Fibroblast of villous mesenchyme (primary cell): ENCODE results near the gene LRP6. TPM values are rescaled to one million over a fixed set of nuclear protein-coding genes. Genes with fewer than 3 reads are reported as not detected.
A peak's percentile ranks its signal among the peaks of the same experiment; 100 is the strongest.

Experiments
- DNase-seq: peaks from one replicate; pipeline ENCODE4 v3.0.0-alpha.2; 2010; ENCODE audit warnings: low read depth
- H3K4me3 ChIP-seq: 2 replicates; pipeline ENCODE4 v1.5.1; 2011; ENCODE audit warnings: low read depth, mild to moderate bottlenecking, low read length
- CTCF ChIP-seq: IDR thresholded peaks from 2 replicates; pipeline ENCODE4 v1.5.1; 2012; ENCODE audit warnings: low read depth, mild to moderate bottlenecking, low read length; ENCODE audit not compliant: insufficient read depth
- total RNA-seq: library from RNA; depleted of rRNA; stranded (reverse); fragments of >200 nt; gene quantifications from 2 replicates; pipeline ENCODE4 v1.2.3, GENCODE V29; 2012

The LRP6 gene
- total RNA-seq, 1 donor = 50.1 TPM

- TF ChIP-seq CTCF = no peak
- DNase-seq = no peak
- no peak overlapping the region for H3K4me3 ChIP-seq
These were observed 12.1 kb upstream of the LRP6 start for GRCh38 chr12:12278899-12279298.

- H3K4me3 ChIP-seq = no peak overlapping the region
- no peak for TF ChIP-seq CTCF
These were observed 9.0 kb upstream of the LRP6 start for GRCh38 chr12:12275874-12276273.

GRCh38 chr12:12273291-12273957 lies 6.6 kb upstream of the LRP6 start:
- H3K4me3 ChIP-seq = no peak overlapping the region
- no peak for TF ChIP-seq CTCF
- no peak for DNase-seq

More at GRCh38 chr12:12275874-12276273, 9.0 kb upstream of the LRP6 start:
- no peak for DNase-seq

- TF ChIP-seq CTCF = no peak
- no peak overlapping the region for H3K4me3 ChIP-seq
- DNase-seq = no peak
These were observed 6.0 kb upstream of the LRP6 start for GRCh38 chr12:12272869-12273268.

GRCh38 chr12:12270226-12270625 lies 3.4 kb upstream of the LRP6 start:
- H3K4me3 ChIP-seq = no peak overlapping the region
- TF ChIP-seq CTCF = no peak
- DNase-seq = no peak

- H3K4me3 ChIP-seq = peak overlapping the region; percentile 93
- TF ChIP-seq CTCF = no peak
- DNase-seq = no peak
These were observed 927 bp upstream of the LRP6 start for GRCh38 chr12:12267742-12268200.

- TF ChIP-seq CTCF = no peak
- H3K4me3 ChIP-seq = peak overlapping the region; percentile 93
- DNase-seq = no peak
These were observed 413 bp downstream of the LRP6 start for GRCh38 chr12:12266389-12266872.
